Body of pancreas (tissue), 4 donors: ENCODE measurements around the gene CBFA2T3.

Experiments
- POLR2A ChIP-seq, 3 donors: fragments of 450-650 bp; IDR thresholded peaks; one replicate each; pipeline ENCODE4 v1.6.1; 2016; ENCODE audit warnings: antibody characterized with exemption in 3 of 3, mild to moderate bottlenecking in 2 of 3
- TF ChIP-seq, protein P1 (sequence below), 7 experiments: fragments of 450-650 bp in 4 of 7; fragments of 200-600 bp in 3 of 7; sonication (generic) in 3 of 7; IDR thresholded peaks; one replicate each; pipeline ENCODE4 v1.5.1; 2016 to 2019; ENCODE audit warnings: antibody characterized with exemption in 7 of 7

- TF ChIP-seq POLR2A (IDR thresholded peaks at IDR 0.05), result no peak
- TF ChIP-seq, protein P1, sequence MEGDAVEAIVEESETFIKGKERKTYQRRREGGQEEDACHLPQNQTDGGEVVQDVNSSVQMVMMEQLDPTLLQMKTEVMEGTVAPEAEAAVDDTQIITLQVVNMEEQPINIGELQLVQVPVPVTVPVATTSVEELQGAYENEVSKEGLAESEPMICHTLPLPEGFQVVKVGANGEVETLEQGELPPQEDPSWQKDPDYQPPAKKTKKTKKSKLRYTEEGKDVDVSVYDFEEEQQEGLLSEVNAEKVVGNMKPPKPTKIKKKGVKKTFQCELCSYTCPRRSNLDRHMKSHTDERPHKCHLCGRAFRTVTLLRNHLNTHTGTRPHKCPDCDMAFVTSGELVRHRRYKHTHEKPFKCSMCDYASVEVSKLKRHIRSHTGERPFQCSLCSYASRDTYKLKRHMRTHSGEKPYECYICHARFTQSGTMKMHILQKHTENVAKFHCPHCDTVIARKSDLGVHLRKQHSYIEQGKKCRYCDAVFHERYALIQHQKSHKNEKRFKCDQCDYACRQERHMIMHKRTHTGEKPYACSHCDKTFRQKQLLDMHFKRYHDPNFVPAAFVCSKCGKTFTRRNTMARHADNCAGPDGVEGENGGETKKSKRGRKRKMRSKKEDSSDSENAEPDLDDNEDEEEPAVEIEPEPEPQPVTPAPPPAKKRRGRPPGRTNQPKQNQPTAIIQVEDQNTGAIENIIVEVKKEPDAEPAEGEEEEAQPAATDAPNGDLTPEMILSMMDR (IDR thresholded peaks at IDR 0.05), result no peak
These were observed 133.8 kb downstream of the CBFA2T3 start for GRCh38 chr16:88843256-88843655.
